GM19468 (cell line): ENCODE results near the gene XAGE3.
"Not testable (repeated sequence)": the region's sequence is repeated elsewhere in the genome, so short reads cannot be mapped to it uniquely, and the experiment has no call there.

ENCODE experiments used
- ATAC-seq: cut with Tn5 transposase; IDR thresholded peaks from one replicate; pipeline ENCODE4 v1.9.1; 2021; ENCODE audit warnings: mild to moderate bottlenecking, moderate library complexity, moderate number of reproducible peaks; ENCODE audit not compliant: unreplicated experiment; ENCODE audit errors: extremely low read depth

Gene XAGE3, protein sequence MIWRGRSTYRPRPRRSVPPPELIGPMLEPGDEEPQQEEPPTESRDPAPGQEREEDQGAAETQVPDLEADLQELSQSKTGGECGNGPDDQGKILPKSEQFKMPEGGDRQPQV

DNA sequence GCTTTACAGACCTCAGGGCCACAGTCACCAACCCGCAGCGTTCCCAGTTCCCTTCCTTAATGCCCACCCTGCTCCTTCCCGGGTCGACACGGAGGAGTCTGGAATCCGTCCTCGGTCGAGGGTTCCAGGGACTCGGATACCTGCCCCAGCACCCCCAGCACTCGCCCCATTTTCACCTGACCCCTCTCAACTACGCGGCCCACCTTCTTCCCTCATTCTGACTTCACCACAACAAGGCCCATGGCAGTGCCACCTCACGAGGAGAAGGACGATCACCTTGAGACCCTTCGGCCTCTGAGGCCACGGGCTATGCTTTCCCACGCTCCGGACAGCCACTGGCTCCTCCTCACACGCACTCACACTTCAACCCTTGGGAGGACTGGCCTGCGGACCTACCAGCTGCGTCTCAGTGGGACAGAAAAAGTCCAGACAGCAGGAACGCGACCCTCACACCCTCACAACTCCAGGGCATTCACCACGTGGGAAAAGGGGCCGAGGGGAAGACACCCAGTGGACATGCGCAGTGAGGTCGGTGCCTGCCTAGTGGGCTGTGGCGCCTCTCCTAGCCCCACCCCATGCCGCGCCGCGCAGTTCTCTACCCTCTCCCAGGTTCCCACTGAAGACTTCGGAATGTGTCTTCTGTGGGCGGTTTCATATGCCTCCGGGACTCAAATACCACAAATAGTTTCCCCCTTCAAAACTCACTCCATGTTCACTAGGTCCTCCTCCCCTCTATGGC lies at the start of gene XAGE3:
Gene XAGE3 (minus strand): TSS at position 474 of the 739 bp plus-strand sequence. CDS start 950 bp downstream, outside the sequence.
- ATAC-seq: no peak

DNA sequence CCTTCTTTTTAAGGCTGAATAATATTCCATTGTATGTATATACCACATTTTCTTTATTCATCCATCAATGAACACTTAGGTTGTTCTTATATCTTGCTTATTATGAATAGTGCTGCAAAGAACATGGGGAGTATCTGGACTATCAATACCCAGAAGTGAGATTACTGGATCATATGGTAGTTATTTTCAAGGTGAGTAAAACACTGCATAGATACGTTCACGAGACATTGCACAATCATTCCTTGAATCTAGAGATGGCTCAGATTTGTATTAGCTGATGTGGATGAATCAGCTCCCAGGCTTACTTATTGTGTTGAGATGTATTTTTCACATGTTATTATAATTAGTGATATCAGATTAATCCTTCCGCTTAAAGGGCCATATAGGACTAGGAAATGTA lies 46.8 kb upstream of the XAGE3 start:
- ATAC-seq: not testable (repeated sequence)

DNA sequence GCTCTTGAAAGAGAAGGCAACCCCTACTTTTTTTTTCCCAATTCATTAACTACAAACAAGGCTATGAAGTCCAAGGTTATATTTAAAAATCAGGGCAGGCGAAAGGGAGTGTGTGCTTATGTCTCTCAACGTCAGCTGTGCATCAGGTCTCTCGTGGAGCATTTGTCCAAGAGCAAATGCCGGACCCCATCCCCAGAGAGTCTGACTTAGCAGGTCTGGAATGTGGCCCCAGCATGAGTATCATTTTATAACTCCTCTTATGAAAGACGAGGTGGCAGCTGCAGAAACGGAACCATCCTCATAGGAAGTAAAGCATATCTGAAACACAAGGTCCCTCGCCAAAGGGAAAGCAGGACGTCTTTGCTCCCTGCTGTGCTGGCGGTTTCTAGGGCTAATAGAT lies 45.8 kb upstream of the XAGE3 start:
- ATAC-seq: not testable (repeated sequence)

DNA sequence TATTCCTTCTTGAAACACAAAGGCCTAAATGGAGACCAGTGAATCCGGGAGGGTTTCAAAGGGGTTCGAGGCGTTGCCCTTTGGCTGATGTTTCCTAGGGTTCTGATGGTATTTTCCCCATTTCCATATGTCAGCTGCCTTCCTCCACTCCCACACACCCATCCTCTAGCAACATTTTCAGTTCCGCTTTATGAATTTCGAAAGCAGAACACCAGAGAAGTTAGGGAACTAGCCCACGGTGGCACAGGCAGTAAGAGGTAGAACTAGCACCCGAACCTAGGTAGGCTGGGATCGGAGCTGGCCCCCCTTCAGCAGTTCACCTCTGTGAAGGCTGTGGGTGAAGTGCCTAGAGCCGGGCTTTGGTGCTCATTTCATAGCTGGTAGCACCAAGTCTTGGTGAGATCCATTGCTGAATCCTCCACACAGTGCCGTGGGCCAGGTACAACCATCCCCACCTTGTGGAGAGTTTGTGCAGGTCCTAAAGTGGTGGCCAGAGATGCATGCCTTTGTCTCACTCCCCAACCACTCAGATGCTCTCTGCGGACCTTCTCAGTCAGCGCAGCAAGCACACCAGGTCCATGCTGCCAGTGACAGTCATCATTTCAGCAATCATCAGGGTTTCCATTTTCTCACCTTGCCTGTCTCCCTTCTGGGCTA lies 41.6 kb upstream of the XAGE3 start:
- not testable (repeated sequence) for ATAC-seq

DNA sequence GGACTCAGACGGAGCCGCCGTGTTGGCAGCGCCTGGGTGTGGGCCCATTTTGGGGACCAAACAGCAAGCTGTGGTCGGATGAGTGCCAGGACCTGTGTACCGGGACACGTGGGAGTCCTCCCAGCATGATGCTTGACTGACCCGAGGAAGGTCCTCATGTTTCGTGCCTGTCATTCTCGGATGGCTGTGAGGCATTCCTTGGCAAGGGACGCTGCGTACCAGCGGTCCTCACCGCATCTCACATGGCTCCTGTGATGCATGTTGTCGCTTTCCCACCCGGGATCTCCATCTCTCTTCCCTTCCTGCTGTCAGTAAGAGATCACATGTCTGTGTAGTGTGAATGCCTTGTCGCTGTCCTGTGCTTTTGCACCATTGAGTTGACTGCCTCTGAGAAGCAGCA lies 40.0 kb upstream of the XAGE3 start:
- not testable (repeated sequence) for ATAC-seq

DNA sequence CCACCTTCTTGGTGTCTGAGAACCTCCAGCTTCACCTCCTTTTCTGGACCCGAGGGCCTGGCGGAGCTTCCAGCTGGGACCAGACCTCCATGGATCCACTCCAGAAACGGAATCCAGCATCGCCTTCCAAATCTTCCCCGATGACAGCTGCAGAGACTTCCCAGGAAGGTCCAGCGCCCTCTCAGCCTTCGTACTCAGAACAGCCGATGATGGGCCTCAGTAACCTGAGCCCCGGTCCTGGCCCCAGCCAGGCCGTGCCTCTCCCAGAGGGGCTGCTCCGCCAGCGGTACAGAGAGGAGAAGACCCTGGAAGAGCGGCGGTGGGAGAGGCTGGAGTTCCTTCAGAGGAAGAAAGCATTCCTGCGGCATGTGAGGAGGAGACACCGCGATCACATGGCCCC lies 39.3 kb upstream of the XAGE3 start:
- not testable (repeated sequence) for ATAC-seq

DNA sequence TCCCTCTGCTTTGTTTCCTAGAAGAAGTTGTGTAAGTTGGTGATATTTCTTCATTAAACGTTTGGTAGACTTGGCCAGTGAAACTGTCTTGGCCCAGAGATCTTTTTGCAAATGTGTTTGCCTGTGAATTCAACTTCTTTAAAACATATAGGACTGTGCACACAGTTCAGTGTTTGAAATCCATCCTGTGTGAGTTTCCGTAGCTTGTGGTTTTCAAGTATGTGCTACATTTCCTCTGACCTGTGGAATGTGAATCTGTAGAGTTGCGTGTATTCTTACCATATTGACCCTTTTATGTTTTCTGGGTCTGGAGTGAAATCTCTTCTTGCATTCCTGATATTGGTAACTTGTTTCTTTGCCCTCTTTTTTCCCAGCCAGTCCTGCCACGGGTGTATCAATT lies 38.2 kb upstream of the XAGE3 start:
- not testable (repeated sequence) for ATAC-seq

DNA sequence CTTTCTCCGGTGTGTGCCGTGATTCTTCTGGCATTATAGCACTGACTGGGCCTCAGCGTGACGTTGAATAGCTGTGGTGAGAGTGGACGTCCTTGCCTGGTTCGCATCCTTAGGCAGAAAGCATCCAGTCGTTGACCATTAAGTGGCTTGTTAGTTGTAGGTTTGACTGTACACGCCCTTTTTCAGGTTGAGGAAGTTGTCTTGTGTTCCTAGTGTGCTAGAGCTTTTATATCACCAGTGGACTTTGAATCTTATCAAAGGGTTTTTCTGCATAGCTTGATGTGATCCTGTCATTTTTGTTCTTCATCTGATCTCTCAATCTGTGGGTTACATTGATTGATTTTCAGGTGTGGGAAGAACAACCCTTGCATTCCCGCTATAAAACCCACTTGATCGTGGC lies 37.6 kb upstream of the XAGE3 start:
- ATAC-seq: not testable (repeated sequence)

DNA sequence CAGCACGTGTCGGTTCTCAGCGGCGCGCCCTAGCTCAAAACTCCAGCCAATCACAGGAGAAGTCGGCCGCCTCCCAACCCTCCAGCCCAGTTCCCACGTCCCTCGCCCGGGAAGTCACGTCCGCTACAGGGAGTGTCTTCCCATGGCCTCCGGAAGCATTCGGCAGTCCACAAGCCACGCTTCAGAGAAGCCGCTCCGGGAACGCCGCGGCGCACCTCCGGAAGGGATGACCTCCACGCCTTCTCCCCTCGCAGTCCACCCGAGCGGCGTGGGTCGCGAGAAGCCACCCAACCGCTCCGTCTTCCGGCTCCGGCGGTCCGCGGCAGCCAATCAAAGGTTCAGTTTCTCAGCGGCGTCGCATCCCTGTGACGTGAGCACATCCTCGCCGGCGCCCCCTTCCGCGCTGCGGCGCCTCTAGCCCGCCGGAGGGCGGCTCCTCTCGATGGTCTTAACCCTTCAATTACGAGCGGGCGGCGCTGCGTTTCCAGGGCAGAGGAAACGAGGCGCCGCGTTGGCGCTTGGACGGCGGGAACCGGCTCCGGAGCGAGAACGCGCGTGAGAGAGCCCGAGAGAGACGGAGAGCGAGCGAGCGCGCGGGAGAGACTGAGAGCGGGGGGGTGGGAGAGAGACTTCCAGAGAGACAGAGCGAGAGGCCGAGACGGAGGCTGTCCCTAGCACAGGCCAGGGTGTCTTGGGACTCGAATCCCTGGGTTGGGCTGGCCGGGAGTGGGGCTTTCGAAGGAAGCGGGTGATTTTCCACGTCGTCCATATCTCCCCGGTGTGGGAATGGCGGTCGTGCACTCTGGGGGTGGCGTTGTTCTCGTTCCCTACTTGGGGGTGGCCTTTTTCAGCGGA lies 29.2 kb upstream of the XAGE3 start, which contains the start of gene FAM156B:
Gene FAM156B (plus strand): TSS at position 476 of the 855 bp plus-strand sequence. CDS start 9,896 bp downstream, outside the sequence.
- peak; percentile 86 for ATAC-seq

DNA sequence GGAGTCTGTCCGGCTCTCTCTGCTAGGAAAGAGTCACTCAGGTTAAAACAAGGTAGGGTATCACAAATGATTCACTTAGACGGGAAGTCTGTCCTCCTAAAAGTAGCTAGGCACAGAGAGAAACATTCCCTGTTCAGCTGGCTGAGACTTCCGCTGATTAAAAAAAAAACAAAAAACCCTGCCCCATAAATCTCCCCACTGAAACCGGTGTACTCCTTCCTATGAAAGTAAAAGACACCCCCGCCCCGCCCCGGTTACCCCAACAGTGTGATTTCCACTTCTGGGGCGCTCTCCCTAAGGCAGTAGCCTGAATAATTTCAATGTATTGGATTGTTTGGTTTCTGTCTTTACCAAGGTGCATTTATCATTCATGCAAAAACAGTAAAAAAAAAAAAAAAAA lies 28.6 kb upstream of the XAGE3 start:
- ATAC-seq: not testable (repeated sequence)

DNA sequence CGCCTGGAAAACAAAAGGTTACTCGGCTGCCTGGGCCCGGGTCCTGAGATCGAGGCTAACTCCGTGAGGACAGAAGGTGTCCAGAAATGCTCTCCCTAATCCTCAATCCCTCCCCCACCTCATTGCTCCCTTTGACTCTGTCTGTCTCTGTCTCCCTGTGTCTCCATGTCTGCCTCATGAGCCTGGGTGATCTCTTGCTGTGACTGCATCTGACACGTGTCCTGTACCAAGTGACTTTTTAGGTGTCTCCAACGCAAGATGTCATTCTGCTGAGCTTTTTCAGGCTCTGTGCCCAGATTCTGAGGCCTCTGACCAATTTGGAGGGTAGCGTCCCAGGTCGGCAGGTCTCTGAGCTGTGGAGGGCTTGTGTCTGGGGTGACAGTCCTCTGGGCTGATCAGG lies 20.2 kb upstream of the XAGE3 start:
- not testable (repeated sequence) for ATAC-seq

DNA sequence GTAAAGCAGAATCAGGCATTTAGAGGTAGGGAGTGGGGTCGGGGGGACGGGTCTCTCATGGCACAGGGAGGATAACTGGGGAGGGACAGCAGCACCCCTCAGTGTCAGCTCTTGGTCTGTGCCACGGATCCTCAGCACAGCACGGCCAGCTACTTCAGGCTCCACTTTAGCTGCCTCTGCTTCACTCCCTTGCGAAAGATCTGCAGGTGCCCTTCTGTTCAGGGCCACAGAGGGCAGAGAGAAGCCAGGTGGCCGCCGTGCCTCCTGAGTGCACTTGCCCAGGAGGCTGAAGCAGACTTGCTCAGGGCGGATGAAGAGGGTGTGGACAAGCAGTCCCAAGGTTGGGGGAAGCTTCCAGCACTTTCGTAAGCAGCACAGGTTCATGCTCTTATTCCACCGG lies 19.6 kb upstream of the XAGE3 start:
- not testable (repeated sequence) for ATAC-seq

DNA sequence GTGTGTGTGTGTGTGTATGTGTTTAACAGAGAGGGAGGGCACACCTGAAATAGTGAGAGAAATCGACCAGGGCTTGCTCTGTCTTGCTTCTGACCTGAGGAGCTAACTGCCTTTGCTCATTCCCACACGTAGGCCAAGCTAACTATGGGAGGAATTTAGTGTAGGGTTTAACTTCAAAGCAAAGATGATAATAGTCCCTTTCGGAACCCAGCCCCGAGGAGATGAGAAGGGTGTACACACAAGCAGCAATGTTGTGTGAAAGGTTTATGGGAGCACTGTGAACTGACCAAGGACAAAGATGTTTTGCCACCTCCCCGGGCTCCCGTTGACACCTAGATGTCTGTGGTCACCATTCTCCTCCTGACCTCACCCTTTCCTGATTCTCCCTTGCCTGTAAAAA lies 8.5 kb upstream of the XAGE3 start:
- ATAC-seq: not testable (repeated sequence)

DNA sequence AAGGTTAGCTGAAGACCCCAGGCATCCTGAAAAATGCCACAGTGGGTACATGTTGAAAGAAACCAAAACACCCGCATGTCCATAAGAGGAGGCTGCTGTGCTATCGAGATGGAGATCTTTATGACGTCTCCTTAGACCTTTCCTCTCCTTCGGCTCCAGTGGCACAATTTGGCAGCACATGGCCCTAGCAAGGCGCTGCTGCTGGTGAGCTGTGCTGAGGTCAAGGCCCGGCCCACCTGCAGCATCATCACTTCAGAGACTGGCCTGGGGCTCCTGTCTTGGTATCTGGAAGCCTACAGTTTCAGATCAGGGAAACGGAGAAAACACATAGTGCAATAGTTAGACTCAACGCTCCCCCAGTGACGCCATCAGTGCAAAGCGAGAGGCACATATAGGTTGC lies 7.6 kb upstream of the XAGE3 start:
- not testable (repeated sequence) for ATAC-seq

DNA sequence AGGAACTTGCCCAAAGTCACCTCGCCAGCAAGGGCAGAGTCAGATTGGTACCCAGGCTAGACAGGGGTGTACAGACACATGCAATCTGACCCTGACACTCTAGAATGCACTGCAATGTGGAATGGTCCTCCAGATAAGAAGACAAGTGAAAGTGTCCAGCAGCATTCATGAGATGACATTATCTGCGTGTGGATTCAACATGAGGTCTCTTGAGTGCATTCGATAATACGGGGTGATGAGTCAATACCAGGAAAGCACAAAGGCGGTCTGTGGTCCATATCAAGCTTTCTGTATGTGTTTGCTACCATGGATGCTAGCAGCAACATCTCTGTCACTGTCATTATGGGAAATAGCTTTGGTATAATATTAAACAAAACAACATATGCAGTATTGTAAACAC lies 6.8 kb upstream of the XAGE3 start:
- ATAC-seq: no peak

DNA sequence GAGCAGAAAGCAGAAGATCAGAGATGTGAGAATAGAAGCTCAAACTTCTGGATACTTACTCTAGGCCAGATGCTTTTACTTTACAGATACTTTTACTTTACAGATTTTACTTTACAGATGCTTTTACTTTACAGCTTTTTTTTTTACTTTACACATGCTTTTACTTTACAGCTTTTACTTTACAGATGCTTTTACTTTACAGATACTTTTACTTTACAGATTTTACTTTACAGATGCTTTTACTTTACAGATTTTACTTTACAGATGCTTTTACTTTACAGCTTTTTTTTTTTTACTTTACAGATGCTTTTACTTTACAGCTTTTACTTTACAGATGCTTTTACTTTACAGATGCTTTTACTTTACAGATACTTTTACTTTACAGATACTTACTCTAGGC lies 5.9 kb upstream of the XAGE3 start:
- not testable (repeated sequence) for ATAC-seq

DNA sequence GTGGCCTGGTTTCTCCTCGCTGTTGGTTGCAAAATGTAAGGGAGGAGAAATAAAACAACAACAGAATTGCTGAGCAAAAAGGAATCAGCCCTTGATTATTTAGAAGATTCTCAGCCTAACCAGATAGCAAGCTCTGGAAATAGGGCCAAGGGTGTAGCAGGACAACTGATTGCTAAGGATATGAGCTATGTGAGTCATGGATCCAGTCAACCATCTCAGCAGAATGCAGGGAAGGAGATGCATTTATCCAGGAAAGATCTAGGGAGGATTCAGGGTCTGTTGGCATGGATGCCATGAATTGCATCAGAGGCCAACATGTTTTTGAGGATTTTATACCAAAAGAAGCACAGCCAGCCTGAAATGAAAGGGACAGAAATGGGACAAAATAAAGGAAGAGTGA lies 2.2 kb upstream of the XAGE3 start:
- no peak for ATAC-seq

DNA sequence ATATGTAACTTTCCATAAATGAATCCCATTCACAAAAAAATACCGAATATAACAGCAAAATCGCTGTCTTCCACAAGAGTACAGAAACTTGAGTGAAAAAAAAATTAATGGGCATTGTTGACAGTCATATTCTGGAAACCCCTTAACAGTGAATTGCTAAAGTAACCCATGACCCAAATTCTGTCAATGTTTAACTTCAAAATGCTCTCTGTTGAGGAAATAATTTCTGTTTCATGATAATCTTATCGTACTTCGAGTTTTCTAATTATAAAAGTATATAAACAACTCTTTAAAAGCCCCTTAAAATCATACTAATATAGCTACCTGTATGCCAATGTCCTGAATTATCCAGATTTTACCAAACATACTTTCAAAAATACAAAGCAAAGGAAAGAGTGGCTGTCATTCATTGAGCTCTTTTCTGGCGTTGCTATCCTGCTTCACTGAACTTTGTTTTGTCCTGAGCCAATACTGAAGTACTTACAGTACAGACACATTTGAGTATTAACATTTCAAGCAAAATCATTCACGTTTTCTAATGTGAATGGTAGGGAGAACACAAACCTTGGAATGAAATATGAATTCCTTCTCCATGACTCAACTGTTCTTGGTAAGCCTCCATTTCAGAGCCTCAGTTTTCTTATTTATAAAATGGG lies 2.4 kb downstream of the XAGE3 start:
- ATAC-seq: no peak

DNA sequence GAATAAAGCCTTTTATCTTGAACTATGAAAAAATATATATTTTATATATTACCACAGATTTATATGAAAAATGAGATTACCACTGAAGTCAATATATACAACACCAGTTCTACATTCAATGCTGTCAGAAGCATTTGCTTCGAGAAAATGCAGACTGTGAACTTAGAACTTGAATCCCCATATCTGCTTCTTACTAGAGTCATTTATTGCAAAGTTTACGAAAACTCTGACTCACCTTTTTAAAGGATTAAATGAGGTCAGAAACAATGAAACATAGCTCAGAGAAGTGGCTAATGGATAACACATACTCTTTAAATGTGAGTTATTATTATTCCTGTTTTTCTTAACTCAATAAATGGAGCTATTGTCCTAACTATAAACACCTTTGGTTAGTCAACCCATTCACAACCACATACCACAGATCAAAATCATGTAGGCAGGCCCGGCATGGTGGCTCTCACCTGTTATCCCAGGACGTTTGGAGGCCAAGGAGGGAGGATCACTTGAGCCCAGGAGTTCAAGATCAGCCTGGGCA lies 10.8 kb downstream of the XAGE3 start:
- not testable (repeated sequence) for ATAC-seq
